HG02763 (cell line): ENCODE results near the gene ATG9A.
"Not testable (repeated sequence)": the region's sequence is repeated elsewhere in the genome, so short reads cannot be mapped to it uniquely, and the experiment has no call there.

Experiments used
- ATAC-seq: cut with Tn5 transposase; IDR thresholded peaks from one replicate; pipeline ENCODE4 v1.9.1; 2021; ENCODE audit warnings: mild to moderate bottlenecking, moderate library complexity; ENCODE audit not compliant: unreplicated experiment

The ATG9A gene

GRCh38 chr2:219207134-219207883, 22.1 kb downstream of the ATG9A start:
- ATAC-seq = no peak

- peak; percentile 95 for ATAC-seq
These were observed 22.9 kb downstream of the ATG9A start, which contains the start of gene ZFAND2B for GRCh38 chr2:219206328-219207133. Gene ZFAND2B, plus strand, starts transcription at chr2:219206782. Its CDS starts 206 bp downstream, at chr2:219206988.

GRCh38 chr2:219205981-219206327, 23.5 kb downstream of the ATG9A start:
- ATAC-seq = no peak

- ATAC-seq = no peak
These were observed 24.3 kb downstream of the ATG9A start for GRCh38 chr2:219205165-219205538.

GRCh38 chr2:219204425-219205164, 24.8 kb downstream of the ATG9A start:
- no peak for ATAC-seq

- ATAC-seq = not testable (repeated sequence)
These were observed 28.1 kb downstream of the ATG9A start for GRCh38 chr2:219201331-219201730.

GRCh38 chr2:219200502-219201326, 28.7 kb downstream of the ATG9A start:
- ATAC-seq = not testable (repeated sequence)

- ATAC-seq = no peak
These were observed 29.8 kb downstream of the ATG9A start for GRCh38 chr2:219199470-219200211.

GRCh38 chr2:219198974-219199373, 30.5 kb downstream of the ATG9A start:
- no peak for ATAC-seq

- no peak for ATAC-seq
These were observed 32.0 kb downstream of the ATG9A start for GRCh38 chr2:219197388-219197787.

GRCh38 chr2:219186754-219187456, 42.5 kb downstream of the ATG9A start:
- no peak for ATAC-seq

GRCh38 chr2:219184121-219184520, 45.3 kb downstream of the ATG9A start:
- no peak for ATAC-seq

- no peak for ATAC-seq
These were observed 46.2 kb downstream of the ATG9A start for GRCh38 chr2:219183151-219183772.

- ATAC-seq = no peak
These were observed 46.9 kb downstream of the ATG9A start for GRCh38 chr2:219182331-219183150.

GRCh38 chr2:219181531-219181930, 47.9 kb downstream of the ATG9A start:
- no peak for ATAC-seq

GRCh38 chr2:219180961-219181360, 48.5 kb downstream of the ATG9A start:
- no peak for ATAC-seq

GRCh38 chr2:219179601-219180465, 49.6 kb downstream of the ATG9A start:
- ATAC-seq = no peak
